ENCODE results near the gene TCEANC2.

The TCEANC2 gene

GRCh38 chr1:54127594-54128300, 74.3 kb downstream of the TCEANC2 start:
- no peaks in the 10 kb centered on the region for H3K4me1 ChIP-seq
- no peak for DNase-seq
- H3K27ac ChIP-seq, result no peak overlapping the region
- intact Hi-C loops (cut with DNase I; ENCODE audit: low total_unique reads), result loop anchor here (10.0 kb wide), 1 partner anchor 107 kb away; no protein-coding TSS in a partner anchor
- H3K4me3 ChIP-seq, result no peak overlapping the region
- H3K27me3 ChIP-seq, result no peaks in the 10 kb centered on the region
- H3K36me3 ChIP-seq, result no peaks in the 10 kb centered on the region
- H3K9me3 ChIP-seq, result no peaks in the 10 kb centered on the region
- no peak for TF ChIP-seq CTCF (IDR thresholded peaks at IDR 0.05)

- Histone ChIP-seq H3K4me3 (no peak overlapping the region), H3K4me1 (no peaks in the 10 kb centered on the region), H3K27me3 (no peaks in the 10 kb centered on the region), H3K27ac (no peak overlapping the region), H3K36me3 (no peaks in the 10 kb centered on the region), H3K9me3 (no peaks in the 10 kb centered on the region)
- DNase-seq, result no peak
- intact Hi-C loops (cut with DNase I; ENCODE audit: low total_unique reads), result loop anchor here (10.0 kb wide), 1 partner anchor 105 kb away; no protein-coding TSS in a partner anchor
- no peak for TF ChIP-seq CTCF (IDR thresholded peaks at IDR 0.05)
These were observed 76.5 kb downstream of the TCEANC2 start for GRCh38 chr1:54129858-54130257.

GRCh38 chr1:54131419-54131818, 78.0 kb downstream of the TCEANC2 start:
- intact Hi-C loops (cut with DNase I; ENCODE audit: low total_unique reads), result no loop called here
- no peaks in the 10 kb centered on the region for H3K4me1 ChIP-seq
- H3K27me3 ChIP-seq, result no peaks in the 10 kb centered on the region
- H3K9me3 ChIP-seq, result no peaks in the 10 kb centered on the region
- no peak for DNase-seq
- no peak overlapping the region for H3K4me3 ChIP-seq
- no peak overlapping the region for H3K27ac ChIP-seq
- no peaks in the 10 kb centered on the region for H3K36me3 ChIP-seq
- no peak for TF ChIP-seq CTCF (IDR thresholded peaks at IDR 0.05)

GRCh38 chr1:54132495-54132894, 79.1 kb downstream of the TCEANC2 start:
- Histone ChIP-seq H3K36me3 (no peaks in the 10 kb centered on the region), H3K4me3 (no peak overlapping the region)

GRCh38 chr1:54134295-54134694, 80.9 kb downstream of the TCEANC2 start:
- TF ChIP-seq CTCF (IDR thresholded peaks at IDR 0.05), result no peak
- no peak overlapping the region for H3K4me3 ChIP-seq
- peaks cover 0 to 12% (median 0%) of the 10 kb centered on the region in 4 donors for H3K4me1 ChIP-seq
- no peak for DNase-seq
- H3K27me3 ChIP-seq, result no peaks in the 10 kb centered on the region
- no peak overlapping the region for H3K27ac ChIP-seq
- intact Hi-C loops (cut with DNase I; ENCODE audit: low total_unique reads), result no loop called here
- no peaks in the 10 kb centered on the region for H3K9me3 ChIP-seq
- no peaks in the 10 kb centered on the region for H3K36me3 ChIP-seq

More at GRCh38 chr1:54132495-54132894, 79.1 kb downstream of the TCEANC2 start:
- Histone ChIP-seq H3K27ac (no peak overlapping the region), H3K27me3 (no peaks in the 10 kb centered on the region), H3K9me3 (no peaks in the 10 kb centered on the region), H3K4me1 (peaks cover 0 to 6% (median 0%) of the 10 kb centered on the region in 4 donors)
- intact Hi-C loops (cut with DNase I; ENCODE audit: low total_unique reads), result no loop called here
- no peak for DNase-seq
- TF ChIP-seq CTCF (IDR thresholded peaks at IDR 0.05), result no peak

Measured in tibial artery (tissue), 4 donors.